NCI-H2196 (cell line): ENCODE results near the gene NOL3.
"Not testable (repeated sequence)": the region's sequence is repeated elsewhere in the genome, so short reads cannot be mapped to it uniquely, and the experiment has no call there.

Source experiments
- DNase-seq: peaks from one replicate; lab custom pipeline; 2025; ENCODE audit not compliant: unreplicated experiment; lab: John Stamatoyannopoulos, UW

The NOL3 gene

DNA sequence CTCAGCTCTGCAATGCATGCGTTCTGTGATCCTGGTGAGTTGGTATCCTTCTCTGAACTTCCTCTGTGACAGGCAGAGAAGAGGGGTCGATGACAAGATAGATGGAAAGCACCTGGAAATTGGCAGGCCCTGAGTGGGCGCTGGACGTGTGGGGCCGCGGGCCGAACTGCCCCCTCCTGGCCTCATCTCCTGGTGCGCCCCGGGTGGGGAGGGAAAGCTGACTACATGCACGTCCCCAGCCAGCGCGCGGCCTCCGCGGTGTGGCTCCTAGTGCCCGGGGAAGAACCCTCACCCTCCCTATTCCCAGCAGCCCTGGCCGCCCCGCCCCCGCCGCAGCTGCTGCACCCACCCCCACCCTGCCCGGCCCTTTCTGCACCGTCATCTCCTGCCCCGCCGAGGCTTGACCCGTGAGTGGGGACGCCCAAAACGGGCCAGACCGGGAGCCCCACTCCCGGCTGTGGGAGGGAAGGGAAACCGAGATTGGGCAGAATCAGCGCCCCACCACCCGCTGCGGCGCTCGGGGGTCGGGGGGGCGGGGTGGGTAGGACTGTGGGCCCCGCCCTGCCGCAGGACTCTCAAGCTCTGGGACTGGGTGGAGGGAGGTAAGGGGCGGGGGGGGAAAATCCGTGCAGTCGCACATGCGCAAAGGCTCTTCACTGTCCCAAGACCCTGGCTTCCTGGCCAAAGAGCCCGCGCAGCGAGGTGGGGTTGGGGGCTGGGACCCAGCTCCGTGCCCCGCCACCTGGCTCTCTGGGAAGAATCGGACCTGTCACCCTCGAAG lies at the start of gene NOL3:
TSS of gene NOL3 (plus strand) at position 371 of the 781 bp plus-strand sequence.
- DNase-seq: peak; percentile 65

DNA sequence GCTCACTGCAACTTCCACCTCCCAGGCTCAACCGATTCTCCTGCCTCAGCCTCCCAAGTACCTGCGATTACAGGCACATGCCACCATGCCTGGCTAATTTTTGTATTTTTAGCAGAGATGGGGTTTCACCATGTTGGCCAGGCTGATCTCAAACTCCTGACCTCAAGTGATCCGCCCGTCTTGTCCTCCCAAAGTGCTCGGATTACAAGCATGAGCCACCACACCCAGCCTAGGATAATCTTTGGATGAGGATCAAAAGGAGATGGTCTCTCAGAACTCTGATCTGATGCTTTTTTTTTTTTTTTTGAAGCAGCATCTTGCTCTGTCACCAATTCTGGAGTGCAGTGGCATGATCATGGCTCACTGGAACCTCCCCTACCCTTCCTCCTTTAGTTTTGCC lies 47.5 kb upstream of the NOL3 start:
- not testable (repeated sequence) for DNase-seq

GRCh38 chr16:67128417-67128816 lies 41.9 kb upstream of the NOL3 start:
- DNase-seq: no peak

GRCh38 chr16:67128887-67129286 lies 41.5 kb upstream of the NOL3 start:
- DNase-seq: no peak

DNA sequence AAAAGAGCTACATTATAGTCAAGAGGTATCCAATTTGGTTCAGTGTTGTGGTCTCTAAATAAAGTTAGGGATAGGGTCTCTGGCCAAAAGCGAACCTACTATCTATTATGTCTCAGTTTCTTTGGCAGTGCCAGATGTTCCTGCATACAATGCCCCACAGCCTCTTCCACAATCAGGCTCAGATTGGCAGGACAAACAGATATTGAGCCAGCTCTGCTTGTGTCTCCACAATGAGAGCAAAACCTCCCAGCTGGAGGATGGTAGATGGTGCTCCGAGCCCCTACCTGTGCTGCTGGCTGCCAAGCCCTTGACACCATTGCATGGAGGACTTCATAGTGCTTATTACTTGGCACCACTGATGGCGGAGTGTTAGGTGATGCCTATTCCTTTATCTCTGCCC lies 40.9 kb upstream of the NOL3 start:
- DNase-seq: no peak

DNA sequence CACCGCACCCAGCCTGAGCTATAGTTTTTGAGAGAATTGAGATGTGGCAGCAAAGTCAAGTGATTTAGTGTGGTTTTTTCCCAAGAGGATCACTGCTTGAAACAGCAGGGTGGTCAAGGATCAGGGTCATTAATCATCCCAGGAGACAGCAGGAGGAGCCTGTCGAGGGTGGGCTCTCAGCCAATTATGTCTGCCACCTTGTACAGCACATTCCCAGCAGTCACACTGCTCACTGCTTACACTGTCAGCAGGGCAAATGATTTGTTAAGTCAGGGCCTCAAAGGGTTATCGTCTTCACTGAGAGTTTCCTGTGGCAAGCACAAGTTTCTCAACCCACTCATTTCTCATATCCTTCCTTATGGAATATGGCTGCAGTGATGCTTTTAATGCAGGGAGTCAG lies 32.7 kb upstream of the NOL3 start:
- DNase-seq: no peak

- DNase-seq: no peak
These were observed 28.9 kb upstream of the NOL3 start for GRCh38 chr16:67141391-67141790.

DNA sequence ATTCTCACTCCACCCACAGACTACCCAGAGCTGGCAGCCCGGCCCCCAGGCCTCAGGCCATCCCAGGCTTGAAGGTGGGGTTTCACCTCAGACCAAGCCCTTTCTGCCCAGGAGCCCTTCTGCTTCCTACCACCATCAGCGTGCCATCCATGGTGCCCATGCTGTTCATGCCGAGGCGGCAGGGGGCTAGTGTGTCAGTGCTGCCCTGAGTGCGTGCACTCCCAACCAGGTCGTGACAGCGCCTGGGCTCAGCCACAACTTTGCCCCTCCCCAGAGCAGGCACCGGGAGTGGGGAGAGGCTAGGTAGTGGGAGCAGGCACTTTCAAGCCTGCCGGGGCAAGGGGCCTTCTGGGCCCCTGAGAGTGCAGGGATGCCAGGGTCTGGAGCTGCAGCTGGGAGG lies 28.0 kb upstream of the NOL3 start:
- no peak for DNase-seq

GRCh38 chr16:67144943-67145342 lies 25.4 kb upstream of the NOL3 start:
- DNase-seq: no peak

- DNase-seq: no peak
These were observed 24.6 kb upstream of the NOL3 start for GRCh38 chr16:67145746-67146145.

GRCh38 chr16:67146523-67147357 lies 23.6 kb upstream of the NOL3 start:
- DNase-seq: no peak

DNA sequence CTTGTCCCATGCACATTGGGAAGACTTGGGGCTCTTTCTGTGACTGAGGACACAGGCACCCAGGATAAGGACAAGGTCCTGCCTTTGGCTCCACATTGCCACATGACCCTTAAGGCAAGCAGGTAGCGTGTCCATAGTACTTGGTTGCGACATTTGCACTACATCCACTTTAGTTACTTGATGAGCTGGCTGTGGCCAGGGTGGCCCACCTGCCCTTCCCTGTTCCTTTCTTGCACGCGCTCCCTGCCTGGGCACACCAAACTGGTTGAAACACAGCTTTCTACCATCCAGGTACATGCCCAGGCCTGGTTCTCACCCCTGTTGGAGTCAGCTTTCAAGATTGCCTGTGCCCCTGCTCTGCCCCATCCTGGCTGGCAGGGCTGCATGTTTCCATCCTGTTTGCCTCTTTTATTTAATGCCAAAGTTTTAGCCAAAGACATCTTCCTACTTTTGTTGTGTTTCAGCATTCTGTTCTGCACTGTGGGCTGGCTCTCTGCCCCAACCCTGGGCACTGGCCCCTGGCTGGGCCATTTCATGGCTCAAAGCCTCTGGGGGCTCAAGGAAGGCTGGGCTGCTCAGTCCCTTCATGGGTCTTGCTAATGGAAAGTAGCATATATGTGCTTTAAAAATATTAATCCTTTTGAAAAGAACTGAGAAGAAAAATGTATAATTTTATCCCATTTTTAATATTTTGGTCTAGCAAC lies 22.7 kb upstream of the NOL3 start:
- DNase-seq: no peak

GRCh38 chr16:67148221-67148620 lies 22.1 kb upstream of the NOL3 start:
- no peak for DNase-seq

- DNase-seq: no peak
These were observed 21.6 kb upstream of the NOL3 start for GRCh38 chr16:67148656-67149275.

DNA sequence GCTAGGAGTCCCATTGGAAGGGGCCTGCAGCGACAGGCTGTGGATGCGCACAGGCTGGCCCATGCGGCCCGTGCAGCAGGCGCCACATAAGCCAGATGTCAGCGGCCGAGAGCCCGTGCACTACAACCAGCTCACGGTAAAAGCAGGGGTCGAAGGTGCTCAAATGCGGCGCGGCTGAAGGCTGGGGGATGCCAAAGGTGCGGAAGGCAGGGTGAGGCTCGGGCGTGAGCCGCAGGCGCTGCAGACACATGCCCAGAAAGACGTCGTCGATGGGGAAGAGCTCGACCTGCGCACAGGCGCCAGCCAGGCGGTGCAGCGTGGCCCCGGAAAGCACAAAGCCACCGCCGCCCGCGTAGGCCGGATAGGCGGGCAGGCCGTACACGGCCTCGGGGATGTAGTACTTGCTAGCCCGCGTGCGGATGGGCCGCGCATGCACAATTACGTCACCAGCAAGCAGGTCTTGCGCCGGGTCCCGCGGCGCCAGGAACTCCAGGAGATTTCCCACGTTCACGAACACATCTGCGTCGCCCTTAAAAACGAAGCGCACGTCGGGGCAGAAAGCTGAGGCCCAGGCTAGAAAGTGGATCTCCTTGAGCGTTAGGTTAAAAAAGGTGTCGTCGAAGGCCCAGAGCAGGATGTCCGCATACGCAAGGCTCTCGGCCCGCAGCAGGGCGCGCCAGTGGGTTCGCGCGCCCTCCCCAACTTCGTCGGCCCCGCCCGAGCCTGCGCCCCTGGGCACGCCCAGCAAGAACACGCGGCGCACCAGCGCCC lies 20.9 kb upstream of the NOL3 start:
- no peak for DNase-seq

DNA sequence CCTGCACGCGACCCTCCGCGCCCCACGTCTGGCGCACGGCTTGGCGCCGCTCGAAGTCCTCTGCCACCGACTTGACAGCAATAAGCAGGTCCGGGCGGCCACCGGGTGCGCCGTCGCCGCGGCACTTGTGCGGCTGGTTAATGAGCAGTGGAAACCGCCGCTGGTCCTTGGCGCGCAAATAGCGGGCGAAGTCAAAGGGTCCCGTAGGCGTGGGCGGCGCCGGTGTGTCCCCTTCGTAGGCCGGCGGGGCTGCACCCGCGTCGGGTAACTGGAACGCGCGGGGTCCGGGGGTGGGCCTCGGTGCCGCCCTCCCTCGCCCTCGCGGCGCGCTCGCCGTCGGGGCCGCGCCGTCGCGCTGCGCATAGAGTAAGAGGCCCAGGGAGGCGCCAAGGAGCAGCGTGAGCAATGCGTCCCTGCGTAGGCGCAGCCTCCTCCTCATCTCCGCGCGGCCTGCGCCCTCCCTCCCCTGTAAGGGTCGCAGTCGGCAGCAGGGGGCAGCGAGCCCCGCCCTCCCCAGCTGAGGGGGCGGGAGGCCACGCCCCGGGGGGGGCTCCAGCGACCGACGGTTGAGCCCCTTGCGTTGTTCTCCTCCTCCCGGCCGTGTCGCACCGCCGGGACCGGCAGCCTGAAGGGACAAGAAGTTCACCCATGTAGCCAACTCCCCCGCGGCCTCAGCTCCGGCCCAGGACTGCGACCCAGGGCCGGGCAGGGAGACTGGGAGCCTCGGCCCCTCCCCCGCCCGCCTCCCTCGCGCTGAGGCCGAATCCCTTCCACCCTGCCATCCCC lies 20.1 kb upstream of the NOL3 start:
- DNase-seq: peak; percentile 37

- DNase-seq: peak; percentile 68
These were observed 19.4 kb upstream of the NOL3 start, which contains the start of gene B3GNT9 for GRCh38 chr16:67150833-67151396. B3GNT9 (minus strand) TSS chr16:67150998; CDS start chr16:67150485, 513 bp downstream.

- no peak for DNase-seq
These were observed 18.8 kb upstream of the NOL3 start for GRCh38 chr16:67151431-67152097.
